Right ventricle myocardium inferior (tissue), 1 donor: ENCODE data around the gene ACER3. TPM values are rescaled to one million over a fixed set of nuclear protein-coding genes. Genes with fewer than 3 reads are reported as not detected.
"Not testable (repeated sequence)": the region's sequence is repeated elsewhere in the genome, so short reads cannot be mapped to it uniquely, and the experiment has no call there.

Experiments
- ATAC-seq: fragments of 200-7000 bp; cut with Tn5 transposase; one replicate; pipeline ENCODE4 v1.9.1; 2020; ENCODE audit warnings: mild to moderate bottlenecking, moderate library complexity
- DNase-seq: peaks from one replicate; pipeline ENCODE4 v3.0.0; 2021; ENCODE audit errors: missing footprints
- intact Hi-C: fragments of 100-400 bp; cut with DNase I; formaldehyde crosslinking; loops from one replicate; pipeline ENCODE4 v1.11.0; 2022
- total RNA-seq: library from RNA; stranded (reverse); fragmentation: NEBNext Ultra II Directional; extraction: Animal tissue kit (Norgen Biotek cat#: 25700); gene quantifications from one replicate; pipeline ENCODE4 v1.2.1, GENCODE V29; 2021
- donor health status: DM: no; HTN: yes; CAD: no; lungs with severe emphysema.

ACER3 gene
- total RNA-seq, 1 donor from 2014 or later, result 9.9 TPM

- intact Hi-C loops, result no loop called here
- no peak for DNase-seq
- ATAC-seq, result no peak
Measured at GRCh38 chr11:76835036-76835435, 25.7 kb upstream of the ACER3 start.

GRCh38 chr11:76835928-76836612, 24.6 kb upstream of the ACER3 start:
- ATAC-seq (peak; percentile 44), DNase-seq (no peak)
- intact Hi-C loops, result no loop called here

GRCh38 chr11:76836613-76837291, 24.0 kb upstream of the ACER3 start:
- intact Hi-C loops, result no loop called here
- DNase-seq (no peak), ATAC-seq (no peak)

- no peak for DNase-seq
- intact Hi-C loops, result loop anchor here (2.0 kb wide), 1 partner anchor 27 kb away; no protein-coding TSS in a partner anchor
- ATAC-seq, result no peak
Measured at GRCh38 chr11:76837696-76838677, 22.7 kb upstream of the ACER3 start.

GRCh38 chr11:76838678-76839068, 22.0 kb upstream of the ACER3 start:
- DNase-seq, result no peak
- intact Hi-C loops, result loop anchor here (2.0 kb wide), 1 partner anchor 28 kb away; no protein-coding TSS in a partner anchor
- peak; percentile 63 for ATAC-seq

- ATAC-seq, result no peak
- intact Hi-C loops, result loop anchor here (2.0 kb wide), 1 partner anchor 29 kb away; no protein-coding TSS in a partner anchor
Measured at GRCh38 chr11:76839311-76839710, 21.4 kb upstream of the ACER3 start.

GRCh38 chr11:76841923-76842452, 18.7 kb upstream of the ACER3 start:
- intact Hi-C loops, result no loop called here
- ATAC-seq, result no peak
- DNase-seq, result no peak

More at GRCh38 chr11:76839311-76839710, 21.4 kb upstream of the ACER3 start:
- DNase-seq, result no peak

GRCh38 chr11:76843907-76844306, 16.8 kb upstream of the ACER3 start:
- no peak for DNase-seq
- no peak for ATAC-seq
- intact Hi-C loops, result no loop called here

- ATAC-seq (no peak), DNase-seq (no peak)
- intact Hi-C loops, result no loop called here
Measured at GRCh38 chr11:76844511-76844910, 16.2 kb upstream of the ACER3 start.

- intact Hi-C loops, result no loop called here
- DNase-seq (no peak), ATAC-seq (no peak)
Measured at GRCh38 chr11:76845069-76845468, 15.6 kb upstream of the ACER3 start.

- DNase-seq (no peak), ATAC-seq (no peak)
- intact Hi-C loops, result no loop called here
Measured at GRCh38 chr11:76846441-76846840, 14.3 kb upstream of the ACER3 start.

- DNase-seq, result no peak
- intact Hi-C loops, result no loop called here
- no peak for ATAC-seq
Measured at GRCh38 chr11:76849376-76849775, 11.3 kb upstream of the ACER3 start.

- ATAC-seq (peak; percentile 3), DNase-seq (no peak)
- intact Hi-C loops, result no loop called here
Measured at GRCh38 chr11:76850130-76850529, 10.6 kb upstream of the ACER3 start.

GRCh38 chr11:76850815-76851214, 9.9 kb upstream of the ACER3 start:
- no peak for DNase-seq
- intact Hi-C loops, result no loop called here
- ATAC-seq, result peak; percentile 94

GRCh38 chr11:76854709-76855108, 6.0 kb upstream of the ACER3 start:
- intact Hi-C loops, result no loop called here
- no peak for DNase-seq
- no peak for ATAC-seq

- DNase-seq, intact Hi-C loops, ATAC-seq: not testable (repeated sequence)
Measured at GRCh38 chr11:76855670-76856069, 5.0 kb upstream of the ACER3 start.

GRCh38 chr11:76856106-76856505, 4.6 kb upstream of the ACER3 start:
- intact Hi-C loops, result no loop called here
- no peak for ATAC-seq

GRCh38 chr11:76856571-76856970, 4.1 kb upstream of the ACER3 start:
- ATAC-seq (no peak), DNase-seq (no peak)
- intact Hi-C loops, result no loop called here

More at GRCh38 chr11:76856106-76856505, 4.6 kb upstream of the ACER3 start:
- DNase-seq, result no peak
